Activated naive CD8-positive, alpha-beta T cell treated with anti-CD3 and anti-CD28 coated beads, Interleukin-2, amount 50 U/mL, for 24 hours (primary cell): ENCODE data around the gene ZFYVE28.

Experiments
- ATAC-seq: fragments of 150-1000 bp; cut with Tn5 transposase; one replicate; pipeline ENCODE4 v1.10.0; 2021
- DNase-seq: peaks from one replicate; pipeline ENCODE4 v3.0.0; 2021
- H3K27ac Mint-ChIP-seq: one replicate; pipeline ENCODE4 v1.8.0; 2021; ENCODE audit warnings: mild to moderate bottlenecking, mixed read lengths
- H3K27me3 Mint-ChIP-seq: one replicate; pipeline ENCODE4 v1.8.0; 2021; ENCODE audit warnings: mixed read lengths
- H3K36me3 Mint-ChIP-seq: one replicate; pipeline ENCODE4 v1.8.0; 2021; ENCODE audit warnings: low read depth, mixed read lengths
- H3K4me1 Mint-ChIP-seq: one replicate; pipeline ENCODE4 v1.8.0; 2021; ENCODE audit warnings: mixed read lengths
- H3K4me3 Mint-ChIP-seq: one replicate; pipeline ENCODE4 v1.8.0; 2021; ENCODE audit warnings: mild to moderate bottlenecking, moderate library complexity, mixed read lengths
- H3K9me3 Mint-ChIP-seq: one replicate; pipeline ENCODE4 v1.8.0; 2021; ENCODE audit warnings: mixed read lengths

The ZFYVE28 gene

DNA sequence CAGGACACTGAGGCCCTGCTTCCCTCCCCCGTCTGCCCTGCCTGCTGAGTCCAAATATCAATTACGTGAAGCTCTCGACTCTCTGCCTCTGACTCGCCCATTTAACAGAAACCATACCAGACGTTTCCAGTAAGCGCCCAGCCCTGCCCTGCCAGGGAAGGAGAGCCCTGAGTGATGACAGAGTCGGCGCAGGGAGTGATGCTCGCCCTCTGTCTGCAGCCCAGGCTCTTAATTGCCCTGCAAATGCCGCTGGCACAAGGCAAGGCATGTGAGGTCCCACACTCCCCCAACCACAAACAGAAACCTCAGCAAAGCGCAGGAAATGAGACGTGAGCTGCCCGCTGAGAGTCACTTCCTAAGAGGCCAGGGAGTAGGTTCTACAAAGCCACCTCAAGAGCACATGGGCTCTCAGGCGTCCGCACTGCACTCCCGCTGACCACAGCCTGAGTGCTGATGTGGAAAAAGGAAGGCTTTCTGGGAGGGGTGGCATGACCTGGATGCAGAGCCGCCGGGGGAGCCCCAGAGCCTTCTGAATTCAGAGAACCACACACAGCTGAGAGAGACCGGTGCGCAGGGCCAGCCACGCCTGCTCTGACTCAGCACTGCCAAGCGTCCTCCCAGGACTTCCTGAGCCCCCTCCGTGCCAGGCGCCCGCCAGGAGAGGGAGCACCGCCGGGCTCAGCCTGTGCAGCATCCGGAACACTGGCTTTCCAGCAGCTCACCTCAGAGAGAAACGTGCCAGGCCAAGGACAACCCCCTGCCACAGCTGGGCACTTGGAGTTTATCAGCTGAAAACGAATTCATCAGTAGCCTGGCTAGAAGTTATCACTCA, 5.3 kb downstream of the ZFYVE28 start:
- no peaks in the 10 kb centered on the region for H3K9me3 Mint-ChIP-seq
- H3K4me1 Mint-ChIP-seq = peaks cover 63% of the 10 kb centered on the region
- peak; percentile 89 for ATAC-seq

DNA sequence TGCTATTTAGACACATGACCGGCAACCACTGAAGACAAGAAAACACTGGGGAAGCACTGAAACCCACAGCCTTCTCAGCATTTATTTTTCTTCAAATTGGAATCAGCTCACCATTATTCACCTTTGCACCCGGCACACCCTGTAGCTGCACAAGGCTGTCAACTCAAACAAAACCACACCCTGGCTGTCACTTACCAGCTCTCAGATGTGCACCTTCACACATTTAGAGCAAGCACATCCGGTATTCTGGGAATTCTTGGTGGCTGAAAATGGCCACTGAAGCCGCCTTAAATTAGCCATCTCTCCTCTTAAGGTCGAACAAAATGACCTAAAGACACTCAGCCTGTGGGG, 5.9 kb downstream of the ZFYVE28 start:
- DNase-seq = peak; percentile 50
- H3K4me3 Mint-ChIP-seq = peak overlapping the region; percentile 70
- H3K27me3 Mint-ChIP-seq = peaks cover 21% of the 10 kb centered on the region
- H3K9me3 Mint-ChIP-seq = no peaks in the 10 kb centered on the region
- H3K27ac Mint-ChIP-seq = peak overlapping the region; percentile 93
- ATAC-seq = peak; percentile 51
- H3K36me3 Mint-ChIP-seq = no peaks in the 10 kb centered on the region
- H3K4me1 Mint-ChIP-seq = peaks cover 59% of the 10 kb centered on the region

More for the DNA sequence above, 5.3 kb downstream of the ZFYVE28 start:
- Mint-ChIP-seq H3K27me3 (peaks cover 27% of the 10 kb centered on the region), H3K27ac (peak overlapping the region; percentile 93), H3K4me3 (peak overlapping the region; percentile 70), H3K36me3 (no peaks in the 10 kb centered on the region)
- DNase-seq = peak; percentile 84

DNA sequence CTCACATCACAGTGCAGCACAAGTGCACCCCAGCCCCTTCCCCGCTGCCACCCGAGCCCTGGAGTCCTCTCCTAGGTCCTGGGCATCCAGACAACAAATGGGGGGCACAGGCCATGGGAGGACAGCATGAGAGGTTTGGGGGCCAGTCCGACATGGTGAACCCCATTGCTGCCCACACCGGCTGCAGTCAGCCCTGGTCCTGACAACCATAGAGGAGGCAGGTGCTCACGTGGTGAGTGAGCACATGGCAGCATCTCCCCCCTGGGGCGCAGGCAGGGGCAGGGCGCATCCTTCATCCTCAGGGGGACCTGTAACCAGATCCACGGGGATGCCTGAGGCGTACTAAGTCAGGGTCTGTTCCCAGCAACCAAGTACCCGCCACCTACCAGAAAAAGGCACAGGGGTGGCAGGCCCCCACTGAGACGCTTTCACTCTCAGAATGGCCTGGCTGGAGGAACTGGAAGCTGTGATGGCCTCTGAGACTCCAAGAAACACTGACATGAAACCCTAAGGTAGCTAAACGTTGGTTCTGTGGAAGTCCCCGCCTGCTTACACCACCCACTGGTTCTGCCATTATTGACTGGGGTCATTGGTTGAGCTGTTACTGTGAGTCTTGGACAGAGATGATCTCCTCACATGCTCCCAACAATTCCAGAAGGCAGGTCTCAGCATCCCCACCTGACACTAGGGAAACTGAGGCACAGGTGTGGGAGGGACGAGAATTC, 6.5 kb downstream of the ZFYVE28 start:
- Mint-ChIP-seq H3K4me3 (peak overlapping the region; percentile 70), H3K27ac (peak overlapping the region; percentile 93), H3K4me1 (peaks cover 60% of the 10 kb centered on the region), H3K36me3 (no peaks in the 10 kb centered on the region), H3K9me3 (no peaks in the 10 kb centered on the region), H3K27me3 (peaks cover 20% of the 10 kb centered on the region)
- DNase-seq (peak; percentile 21), ATAC-seq (no peak)

DNA sequence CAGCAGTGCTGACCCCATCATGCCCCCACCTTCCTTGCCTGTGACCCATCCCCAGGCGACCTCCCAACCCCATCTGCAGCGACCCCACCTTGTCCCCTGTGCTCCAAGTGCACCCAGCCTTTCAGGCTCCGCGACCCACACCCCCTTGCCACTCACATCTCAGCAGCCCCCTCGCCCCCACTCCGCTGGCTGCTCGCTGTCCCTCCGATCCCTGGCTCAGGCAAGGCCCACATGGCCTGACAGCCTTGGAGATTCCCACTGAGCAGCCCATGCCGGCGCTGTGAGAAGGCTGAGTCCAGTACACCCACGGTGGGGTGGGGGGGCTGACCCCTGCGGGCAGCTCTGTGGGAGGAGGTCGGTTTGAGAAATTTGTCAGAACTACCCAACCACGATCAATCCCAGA, 9.1 kb downstream of the ZFYVE28 start:
- Mint-ChIP-seq H3K4me3 (no peak overlapping the region), H3K36me3 (no peaks in the 10 kb centered on the region), H3K4me1 (peaks cover 47% of the 10 kb centered on the region), H3K9me3 (no peaks in the 10 kb centered on the region), H3K27ac (no peak overlapping the region), H3K27me3 (peaks cover 4% of the 10 kb centered on the region)
- ATAC-seq = no peak
- no peak for DNase-seq

DNA sequence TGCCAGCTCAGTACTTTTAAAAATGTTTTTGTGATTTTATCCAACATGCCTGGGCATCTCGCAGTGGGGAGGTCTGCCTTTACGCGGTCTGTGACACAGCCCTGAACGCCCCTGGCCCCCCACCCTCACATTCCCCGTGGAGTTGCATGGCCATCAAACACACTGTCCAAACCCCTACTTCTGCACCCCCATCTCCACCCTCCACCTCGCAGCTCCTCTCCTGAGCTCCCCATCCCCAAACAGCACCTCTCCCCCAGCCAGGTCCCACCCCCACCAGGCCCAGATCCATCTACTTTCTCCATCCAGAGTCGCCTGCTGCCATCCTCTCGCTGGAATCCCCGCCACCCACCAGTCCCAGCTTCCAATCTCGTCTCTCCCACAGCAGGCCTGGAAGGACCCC, 9.5 kb downstream of the ZFYVE28 start:
- no peak overlapping the region for H3K27ac Mint-ChIP-seq

DNA sequence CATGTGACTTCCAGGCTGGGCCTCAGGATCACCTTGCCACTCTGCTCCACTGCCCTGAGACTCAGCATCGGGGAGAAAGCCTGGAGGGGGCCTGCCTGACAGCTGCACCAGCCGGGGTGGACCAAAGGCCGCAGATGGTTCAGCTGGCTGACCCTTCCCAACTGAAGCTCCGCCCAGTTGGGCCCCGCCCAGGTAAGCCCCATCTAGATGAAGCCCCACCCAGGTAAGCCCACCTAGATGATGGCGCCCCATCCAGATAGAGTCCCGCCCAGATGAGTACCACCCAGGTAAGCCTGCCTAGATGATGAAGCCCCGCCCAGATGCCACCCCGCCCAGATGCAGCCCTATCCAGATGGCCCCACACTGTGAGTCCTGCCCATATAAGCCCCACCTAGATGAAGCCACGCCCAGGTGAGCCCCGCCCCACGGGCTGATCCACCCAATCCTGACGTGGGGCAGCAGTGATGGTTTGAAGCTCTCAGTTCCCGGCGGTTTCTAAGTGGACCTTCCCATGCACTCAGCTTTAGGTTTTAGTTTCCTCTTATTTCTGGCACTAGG, 10.0 kb downstream of the ZFYVE28 start:
- Mint-ChIP-seq H3K36me3 (no peaks in the 10 kb centered on the region), H3K27me3 (peaks cover 4% of the 10 kb centered on the region), H3K27ac (no peak overlapping the region), H3K9me3 (no peaks in the 10 kb centered on the region), H3K4me3 (no peak overlapping the region), H3K4me1 (peaks cover 38% of the 10 kb centered on the region)
- no peak for ATAC-seq
- DNase-seq = peak; percentile 26

More for the DNA sequence above, 9.5 kb downstream of the ZFYVE28 start:
- ATAC-seq (no peak), DNase-seq (no peak)
- Mint-ChIP-seq H3K27me3 (peaks cover 4% of the 10 kb centered on the region), H3K9me3 (no peaks in the 10 kb centered on the region), H3K4me3 (no peak overlapping the region), H3K4me1 (peaks cover 43% of the 10 kb centered on the region), H3K36me3 (no peaks in the 10 kb centered on the region)

DNA sequence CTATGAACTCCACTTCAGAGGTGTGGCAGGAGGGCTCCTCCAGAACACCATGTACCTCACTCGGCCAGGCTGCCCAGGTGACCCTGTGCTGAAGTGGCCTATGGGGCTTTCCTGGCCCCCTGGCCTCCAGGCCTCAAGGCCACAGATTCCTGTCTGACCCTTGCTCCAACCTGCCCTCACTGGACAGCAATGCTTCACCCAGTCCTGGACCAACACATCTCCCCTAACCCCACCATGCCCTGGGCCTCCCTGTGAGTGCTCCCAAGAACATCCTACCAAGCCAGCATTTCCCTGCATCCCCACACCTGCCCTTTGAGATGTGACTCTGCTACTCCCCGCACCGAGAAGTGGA, 10.5 kb downstream of the ZFYVE28 start:
- no peak overlapping the region for H3K27ac Mint-ChIP-seq
- no peak for DNase-seq
- H3K36me3 Mint-ChIP-seq = no peaks in the 10 kb centered on the region
- no peaks in the 10 kb centered on the region for H3K9me3 Mint-ChIP-seq
- H3K27me3 Mint-ChIP-seq = peaks cover 4% of the 10 kb centered on the region
- H3K4me1 Mint-ChIP-seq = peaks cover 33% of the 10 kb centered on the region
- ATAC-seq = no peak
- no peak overlapping the region for H3K4me3 Mint-ChIP-seq

DNA sequence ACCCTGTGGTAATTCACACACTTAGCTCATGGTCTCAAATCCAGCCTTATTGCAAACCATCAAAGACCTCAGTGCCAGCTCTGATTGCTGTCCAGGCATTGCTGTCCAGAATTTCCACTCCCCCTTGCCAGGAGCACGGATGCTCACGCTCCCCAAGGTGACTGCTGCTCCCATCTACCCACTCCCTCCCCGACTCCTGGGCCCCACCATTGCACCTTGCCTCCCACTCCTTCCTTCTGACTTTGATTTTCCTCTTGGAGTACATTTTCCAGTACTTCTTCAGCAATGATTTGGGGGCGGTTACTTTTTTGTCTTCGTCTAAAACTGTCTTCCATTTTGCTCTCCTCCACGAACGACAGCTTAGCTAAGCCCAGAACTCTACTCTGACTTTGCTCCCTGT, 11.5 kb downstream of the ZFYVE28 start:
- H3K4me3 Mint-ChIP-seq = no peak overlapping the region
- H3K27ac Mint-ChIP-seq = no peak overlapping the region
- H3K36me3 Mint-ChIP-seq = no peaks in the 10 kb centered on the region
- ATAC-seq = no peak
- peaks cover 8% of the 10 kb centered on the region for H3K27me3 Mint-ChIP-seq
- H3K9me3 Mint-ChIP-seq = no peaks in the 10 kb centered on the region
- peaks cover 31% of the 10 kb centered on the region for H3K4me1 Mint-ChIP-seq
- no peak for DNase-seq

DNA sequence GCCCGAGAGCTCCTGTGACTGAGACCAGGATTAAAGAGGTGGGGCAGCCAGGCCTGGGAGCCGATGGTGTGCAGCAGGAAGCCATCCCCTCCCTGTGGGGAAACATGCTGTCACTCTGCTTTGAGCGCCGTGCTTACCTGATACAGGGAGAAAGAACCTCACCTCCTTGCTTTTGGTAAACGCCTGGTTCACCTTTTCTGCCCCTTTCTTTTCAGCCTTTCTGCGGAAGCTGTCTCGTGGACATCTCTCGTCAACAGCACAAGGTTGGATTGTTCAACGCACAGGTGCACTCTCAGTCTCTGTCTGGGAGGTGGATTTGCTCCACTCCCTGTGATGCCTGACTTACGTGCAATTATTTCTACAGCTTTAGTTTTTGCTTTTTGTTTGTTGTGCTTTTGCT, 12.0 kb downstream of the ZFYVE28 start:
- Mint-ChIP-seq H3K4me1 (peaks cover 30% of the 10 kb centered on the region), H3K9me3 (no peaks in the 10 kb centered on the region), H3K27ac (no peak overlapping the region)

DNA sequence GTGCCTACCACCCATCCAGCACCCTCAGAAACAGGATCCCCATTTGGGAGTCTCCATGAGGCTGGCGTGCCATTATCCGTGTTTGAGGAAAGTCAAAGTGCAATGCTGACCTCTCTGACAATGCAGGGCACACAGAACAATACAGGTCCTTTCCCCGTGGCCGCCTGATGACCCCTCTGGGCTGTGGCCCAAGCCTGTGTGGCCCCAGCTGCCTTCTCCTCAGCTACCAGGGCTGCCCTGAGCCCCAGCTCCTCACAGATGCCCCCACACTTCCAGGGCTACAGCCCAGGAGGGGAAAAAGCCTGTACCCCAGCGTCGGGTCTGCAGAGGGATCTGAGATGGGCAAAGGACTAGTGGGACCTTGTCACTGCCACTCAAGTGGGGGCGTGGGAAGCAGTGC, 15.5 kb downstream of the ZFYVE28 start:
- H3K4me3 Mint-ChIP-seq = peak overlapping the region; percentile 42
- peaks cover 6% of the 10 kb centered on the region for H3K27me3 Mint-ChIP-seq
- ATAC-seq (no peak), DNase-seq (no peak)
- no peak overlapping the region for H3K27ac Mint-ChIP-seq
- peaks cover 18% of the 10 kb centered on the region for H3K4me1 Mint-ChIP-seq
- H3K9me3 Mint-ChIP-seq = no peaks in the 10 kb centered on the region
- no peaks in the 10 kb centered on the region for H3K36me3 Mint-ChIP-seq

More for the DNA sequence above, 12.0 kb downstream of the ZFYVE28 start:
- DNase-seq (no peak), ATAC-seq (no peak)
- peaks cover 10% of the 10 kb centered on the region for H3K27me3 Mint-ChIP-seq
- no peaks in the 10 kb centered on the region for H3K36me3 Mint-ChIP-seq
- H3K4me3 Mint-ChIP-seq = no peak overlapping the region

DNA sequence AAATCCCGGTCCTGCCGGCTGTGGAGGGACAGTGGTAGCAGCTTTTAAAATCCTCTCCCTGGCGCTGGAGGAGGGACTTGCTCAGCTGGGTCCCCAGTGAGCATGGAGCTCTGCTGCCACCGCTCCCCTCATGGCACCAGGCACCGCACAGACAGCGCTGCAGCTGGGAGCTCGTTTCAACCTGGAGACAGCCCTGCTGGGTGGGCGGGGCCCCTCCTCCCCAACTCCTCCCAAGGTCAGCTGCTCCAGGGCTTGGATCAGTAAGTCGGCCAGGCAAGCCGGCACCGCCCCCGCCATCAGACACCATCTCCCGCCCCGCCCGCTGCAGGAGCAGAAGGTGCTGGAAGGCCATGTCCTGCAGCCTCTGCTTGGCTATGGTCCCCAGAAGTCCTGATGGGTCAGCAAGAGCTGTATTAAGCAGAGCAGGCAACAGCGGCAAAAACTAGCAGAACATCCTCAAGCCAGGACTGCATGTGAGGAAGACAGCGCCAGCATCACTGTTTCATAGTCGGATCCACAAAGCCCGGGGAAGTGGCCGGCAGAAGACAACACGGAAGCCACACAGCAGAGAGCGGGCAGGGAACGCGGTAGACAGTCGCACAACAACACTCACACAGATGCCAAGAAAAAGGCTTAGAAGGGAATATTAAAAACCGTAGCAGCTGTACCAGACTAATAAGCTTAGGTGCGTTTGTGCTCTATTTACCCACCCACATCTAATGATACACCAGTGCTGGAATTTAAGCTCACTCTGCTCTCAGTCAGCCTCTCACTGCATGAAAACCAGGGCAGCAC, 16.2 kb downstream of the ZFYVE28 start:
- H3K4me3 Mint-ChIP-seq = peak overlapping the region; percentile 42
- DNase-seq (no peak), ATAC-seq (peak; percentile 30)
- H3K27ac Mint-ChIP-seq = no peak overlapping the region
- H3K36me3 Mint-ChIP-seq = no peaks in the 10 kb centered on the region
- no peaks in the 10 kb centered on the region for H3K9me3 Mint-ChIP-seq
- H3K4me1 Mint-ChIP-seq = peaks cover 18% of the 10 kb centered on the region
- H3K27me3 Mint-ChIP-seq = peaks cover 6% of the 10 kb centered on the region

DNA sequence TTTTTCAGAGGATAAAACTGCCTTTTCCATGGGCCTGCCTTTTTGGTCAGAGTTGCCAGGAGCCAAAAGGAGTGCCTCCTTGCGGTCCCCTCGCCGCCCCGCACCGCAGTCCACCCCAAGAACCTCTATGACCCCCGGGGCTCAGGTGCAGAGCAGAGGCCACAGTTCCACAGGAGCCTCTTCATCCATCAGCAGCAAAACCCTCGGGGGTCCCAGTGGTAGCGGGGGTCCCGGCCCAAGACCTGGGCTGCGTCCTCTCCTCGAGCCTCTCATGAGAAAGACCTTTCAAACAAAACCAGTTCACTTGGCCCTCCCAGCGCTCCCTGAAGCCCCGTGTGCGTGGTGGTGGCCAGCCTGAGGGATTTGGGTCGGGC, 16.8 kb downstream of the ZFYVE28 start:
- peak overlapping the region; percentile 42 for H3K4me3 Mint-ChIP-seq
- ATAC-seq (no peak), DNase-seq (no peak)
- H3K9me3 Mint-ChIP-seq = no peaks in the 10 kb centered on the region
- peaks cover 6% of the 10 kb centered on the region for H3K27me3 Mint-ChIP-seq
- peaks cover 13% of the 10 kb centered on the region for H3K4me1 Mint-ChIP-seq
- H3K27ac Mint-ChIP-seq = no peak overlapping the region
- H3K36me3 Mint-ChIP-seq = no peaks in the 10 kb centered on the region

DNA sequence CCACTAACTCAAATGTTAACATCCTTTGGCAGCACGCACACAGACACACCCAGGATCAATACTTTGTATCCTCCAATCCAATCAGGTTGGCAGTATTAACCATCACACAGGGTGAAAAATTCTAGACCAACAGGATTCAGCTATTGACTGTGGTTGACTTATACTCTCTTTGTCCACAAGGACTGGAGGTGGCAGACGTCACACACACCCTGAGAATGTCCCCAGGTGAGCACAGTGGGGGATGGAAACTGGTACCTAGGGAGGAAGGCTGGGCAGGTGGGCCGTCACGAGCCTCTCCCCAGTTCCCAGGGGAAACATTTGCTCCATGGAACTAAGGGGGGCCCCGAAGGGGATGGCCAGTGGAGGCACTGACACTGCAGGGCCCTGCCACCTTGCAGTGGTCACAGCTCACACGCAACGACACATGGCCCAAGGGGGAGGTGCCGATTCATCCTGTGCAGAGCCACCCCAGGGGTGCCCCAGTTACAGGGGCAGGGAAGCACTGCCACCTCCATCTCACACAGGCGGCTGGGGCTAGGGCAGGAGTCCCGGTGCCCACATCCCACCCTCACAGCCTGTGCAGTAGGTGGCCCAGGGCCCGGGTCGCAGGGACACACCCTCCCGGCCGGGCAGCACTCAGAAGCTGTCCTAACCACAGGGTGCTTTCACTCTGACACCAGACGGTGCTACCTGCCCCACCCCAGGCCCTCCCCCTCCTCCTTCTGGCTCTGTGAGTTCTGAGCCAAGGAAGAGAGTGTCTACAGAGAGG, 17.4 kb downstream of the ZFYVE28 start:
- ATAC-seq = no peak
- no peak overlapping the region for H3K27ac Mint-ChIP-seq
- H3K27me3 Mint-ChIP-seq = peaks cover 6% of the 10 kb centered on the region
- no peak overlapping the region for H3K4me3 Mint-ChIP-seq
- no peaks in the 10 kb centered on the region for H3K36me3 Mint-ChIP-seq
- DNase-seq = no peak
- H3K4me1 Mint-ChIP-seq = peaks cover 13% of the 10 kb centered on the region
- H3K9me3 Mint-ChIP-seq = no peaks in the 10 kb centered on the region

DNA sequence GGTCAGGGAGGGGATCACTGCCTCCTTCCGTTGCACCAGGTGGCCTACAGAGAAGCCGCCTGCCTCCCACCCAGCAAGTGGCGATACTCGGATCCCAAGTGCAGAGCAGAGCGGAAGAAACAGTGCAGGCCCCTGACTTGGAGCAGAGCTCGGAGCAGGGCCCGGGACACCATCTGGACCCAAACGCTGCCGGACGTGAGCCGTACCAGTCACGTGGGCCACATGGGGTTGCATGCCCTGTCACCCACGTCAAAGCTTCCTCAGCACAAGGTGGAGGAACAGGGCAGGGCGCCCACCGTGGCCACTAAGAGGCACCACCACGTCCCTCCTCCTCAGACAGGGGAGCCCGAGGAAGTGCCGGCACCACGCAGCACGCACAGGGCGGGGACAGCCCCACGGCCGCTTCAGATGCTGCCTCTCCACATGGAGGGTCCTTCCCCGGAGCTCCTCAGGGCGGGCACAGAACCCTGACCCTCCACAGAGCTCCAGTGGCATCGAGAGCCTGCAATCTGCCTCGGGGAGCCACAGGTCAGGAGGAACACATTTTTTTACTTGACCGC, 18.7 kb downstream of the ZFYVE28 start:
- Mint-ChIP-seq H3K27me3 (peaks cover 7% of the 10 kb centered on the region), H3K27ac (no peak overlapping the region), H3K4me3 (no peak overlapping the region), H3K9me3 (no peaks in the 10 kb centered on the region), H3K4me1 (peaks cover 15% of the 10 kb centered on the region), H3K36me3 (no peaks in the 10 kb centered on the region)
- no peak for DNase-seq
- ATAC-seq = no peak
